ENCODE measurements around the gene CTPS1. TPM values are rescaled to one million over a fixed set of nuclear protein-coding genes. Genes with fewer than 3 reads are reported as not detected.

The CTPS1 gene
- total and polyA plus RNA-seq, 2 experiments from 2014 or later = 31.8 to 93.9 TPM

DNA sequence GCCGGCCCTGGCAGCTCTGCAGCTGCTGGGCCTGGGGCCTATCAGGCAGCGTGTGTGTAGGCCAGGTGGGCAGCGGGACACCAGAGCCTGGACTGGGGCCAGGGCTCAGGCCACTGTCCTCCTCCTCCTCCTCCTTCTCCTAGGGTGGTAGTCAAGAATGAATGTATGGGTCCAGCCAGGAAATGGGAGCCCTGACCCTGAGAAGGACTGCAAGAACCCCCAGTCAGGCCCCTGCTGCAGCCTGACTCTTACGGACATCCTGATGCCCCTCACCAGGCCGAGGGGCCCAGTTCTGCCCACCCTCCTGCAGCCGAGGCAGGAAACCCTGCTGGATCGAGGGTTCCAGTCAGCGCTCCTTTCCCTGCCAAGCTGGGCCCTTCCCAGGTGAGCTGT lies 38.5 kb downstream of the CTPS1 start (continued):
- no peak for TF ChIP-seq EZH2phosphoT487 (IDR thresholded peaks at IDR 0.05; ENCODE audit: unreplicated experiment)
- TF ChIP-seq, protein P1, sequence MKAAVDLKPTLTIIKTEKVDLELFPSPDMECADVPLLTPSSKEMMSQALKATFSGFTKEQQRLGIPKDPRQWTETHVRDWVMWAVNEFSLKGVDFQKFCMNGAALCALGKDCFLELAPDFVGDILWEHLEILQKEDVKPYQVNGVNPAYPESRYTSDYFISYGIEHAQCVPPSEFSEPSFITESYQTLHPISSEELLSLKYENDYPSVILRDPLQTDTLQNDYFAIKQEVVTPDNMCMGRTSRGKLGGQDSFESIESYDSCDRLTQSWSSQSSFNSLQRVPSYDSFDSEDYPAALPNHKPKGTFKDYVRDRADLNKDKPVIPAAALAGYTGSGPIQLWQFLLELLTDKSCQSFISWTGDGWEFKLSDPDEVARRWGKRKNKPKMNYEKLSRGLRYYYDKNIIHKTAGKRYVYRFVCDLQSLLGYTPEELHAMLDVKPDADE (IDR thresholded peaks at IDR 0.05) = no peak

DNA sequence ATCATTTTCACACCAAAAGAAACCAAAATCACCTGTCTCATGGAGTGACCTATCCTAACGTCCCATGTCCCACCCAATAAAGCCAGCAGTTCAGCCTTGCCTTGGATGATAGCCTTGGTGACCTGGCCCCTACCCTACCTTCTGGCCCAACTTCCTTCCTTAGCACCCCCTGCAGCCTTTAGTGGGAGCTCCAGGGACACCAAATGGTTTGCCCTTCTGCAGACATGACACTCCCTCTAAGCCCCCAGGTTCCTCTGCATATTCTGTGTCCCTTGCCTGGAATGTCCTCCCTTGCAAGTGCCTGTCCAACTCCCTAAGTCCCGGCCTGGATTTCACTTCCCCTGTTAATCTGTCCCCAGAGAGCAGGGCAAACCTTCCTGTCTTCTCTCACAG lies 39.9 kb downstream of the CTPS1 start:
- no peak for ATAC-seq
- Histone ChIP-seq H3K79me2 (replicated peaks; ENCODE audit: insufficient read depth) (no peaks in the 10 kb centered on the region), H3K4me3 (no peak overlapping the region), H3F3A (replicated peaks; ENCODE audit: low read depth) (peaks cover 3% of the 10 kb centered on the region; the same call in 1 of the 2 replicates), H3K36me3 (ENCODE audit: insufficient read depth) (no peaks in the 10 kb centered on the region; the same call in 1 of the 2 replicates), H3K9me2 (ENCODE audit: insufficient read depth) (no peaks in the 10 kb centered on the region), H2AFZ (no peak overlapping the region), H3K4me1 (ENCODE audit: insufficient read depth) (peaks cover 7% of the 10 kb centered on the region; the same call in 1 of the 2 replicates), H4K20me1 (replicated peaks; ENCODE audit: insufficient read depth) (peaks cover 4% of the 10 kb centered on the region; the same call in 1 of the 2 replicates), H3K27me3 (ENCODE audit: insufficient read depth) (peaks cover 15% of the 10 kb centered on the region; the same call in 1 of the 2 replicates), H3K27ac (ENCODE audit: low read depth) (no peak overlapping the region), H3K4me2 (no peak overlapping the region)
- Mint-ChIP-seq H3K36me3 (ENCODE audit: low read depth) (peaks cover 30% of the 10 kb centered on the region), H3K9me3 (no peaks in the 10 kb centered on the region; the same call in 2 of the 3 replicates), H3K4me3 (no peak overlapping the region), H3K4me1 (peaks cover 24% of the 10 kb centered on the region), H3K27me3 (ENCODE audit: insufficient read depth, low read depth, poor library complexity) (peaks cover 50% of the 10 kb centered on the region), H3K27ac (no peak overlapping the region)
- TF ChIP-seq, protein P2, sequence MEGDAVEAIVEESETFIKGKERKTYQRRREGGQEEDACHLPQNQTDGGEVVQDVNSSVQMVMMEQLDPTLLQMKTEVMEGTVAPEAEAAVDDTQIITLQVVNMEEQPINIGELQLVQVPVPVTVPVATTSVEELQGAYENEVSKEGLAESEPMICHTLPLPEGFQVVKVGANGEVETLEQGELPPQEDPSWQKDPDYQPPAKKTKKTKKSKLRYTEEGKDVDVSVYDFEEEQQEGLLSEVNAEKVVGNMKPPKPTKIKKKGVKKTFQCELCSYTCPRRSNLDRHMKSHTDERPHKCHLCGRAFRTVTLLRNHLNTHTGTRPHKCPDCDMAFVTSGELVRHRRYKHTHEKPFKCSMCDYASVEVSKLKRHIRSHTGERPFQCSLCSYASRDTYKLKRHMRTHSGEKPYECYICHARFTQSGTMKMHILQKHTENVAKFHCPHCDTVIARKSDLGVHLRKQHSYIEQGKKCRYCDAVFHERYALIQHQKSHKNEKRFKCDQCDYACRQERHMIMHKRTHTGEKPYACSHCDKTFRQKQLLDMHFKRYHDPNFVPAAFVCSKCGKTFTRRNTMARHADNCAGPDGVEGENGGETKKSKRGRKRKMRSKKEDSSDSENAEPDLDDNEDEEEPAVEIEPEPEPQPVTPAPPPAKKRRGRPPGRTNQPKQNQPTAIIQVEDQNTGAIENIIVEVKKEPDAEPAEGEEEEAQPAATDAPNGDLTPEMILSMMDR (conservative IDR thresholded peaks at IDR 0.05; ENCODE audit: low read depth in 2 of 2) = 0 out of 4 replicates have a peak, but pooled peaks of 1 of the 2 experiments have one; percentile 2
- TF ChIP-seq ZNF462 (CRISPR knock-in tag; IDR thresholded peaks at IDR 0.05) = no peak
- DNase-seq (ENCODE audit: low spot score) = peak; percentile 18
